GM21619 (cell line): ENCODE measurements around the gene TERT.
"Not testable (repeated sequence)": the region's sequence is repeated elsewhere in the genome, so short reads cannot be mapped to it uniquely, and the experiment has no call there.

Experiments
- ATAC-seq: cut with Tn5 transposase; IDR thresholded peaks from one replicate; pipeline ENCODE4 v1.9.1; 2021; ENCODE audit not compliant: unreplicated experiment

The TERT gene

DNA sequence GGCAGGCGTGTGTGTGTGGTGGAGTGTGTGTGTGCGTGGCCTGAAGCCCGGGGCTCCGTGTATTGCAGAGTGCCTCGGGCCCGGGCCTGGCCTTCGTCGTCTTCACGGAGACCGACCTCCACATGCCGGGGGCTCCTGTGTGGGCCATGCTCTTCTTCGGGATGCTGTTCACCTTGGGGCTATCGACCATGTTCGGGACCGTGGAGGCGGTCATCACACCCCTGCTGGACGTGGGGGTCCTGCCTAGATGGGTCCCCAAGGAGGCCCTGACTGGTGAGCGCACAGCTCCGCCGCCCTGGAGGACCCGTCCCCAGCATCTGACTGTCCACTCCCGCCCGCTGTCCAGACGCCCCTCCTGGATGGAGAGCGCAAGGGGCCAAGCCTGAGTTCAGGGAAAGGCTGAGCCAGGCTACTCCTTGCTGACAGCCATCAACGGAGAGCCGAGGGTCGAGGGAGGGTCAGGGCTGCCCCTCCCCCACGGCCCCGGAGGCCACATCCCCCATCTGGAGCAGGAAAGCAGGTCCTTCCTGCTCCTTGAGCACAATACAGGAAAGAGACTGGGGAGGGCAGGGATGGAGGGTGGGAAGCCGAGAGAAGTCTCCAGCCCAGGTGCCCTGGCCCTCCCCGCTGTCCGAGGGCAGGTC is 51.3 kb downstream of the TERT start:
- no peak for ATAC-seq

DNA sequence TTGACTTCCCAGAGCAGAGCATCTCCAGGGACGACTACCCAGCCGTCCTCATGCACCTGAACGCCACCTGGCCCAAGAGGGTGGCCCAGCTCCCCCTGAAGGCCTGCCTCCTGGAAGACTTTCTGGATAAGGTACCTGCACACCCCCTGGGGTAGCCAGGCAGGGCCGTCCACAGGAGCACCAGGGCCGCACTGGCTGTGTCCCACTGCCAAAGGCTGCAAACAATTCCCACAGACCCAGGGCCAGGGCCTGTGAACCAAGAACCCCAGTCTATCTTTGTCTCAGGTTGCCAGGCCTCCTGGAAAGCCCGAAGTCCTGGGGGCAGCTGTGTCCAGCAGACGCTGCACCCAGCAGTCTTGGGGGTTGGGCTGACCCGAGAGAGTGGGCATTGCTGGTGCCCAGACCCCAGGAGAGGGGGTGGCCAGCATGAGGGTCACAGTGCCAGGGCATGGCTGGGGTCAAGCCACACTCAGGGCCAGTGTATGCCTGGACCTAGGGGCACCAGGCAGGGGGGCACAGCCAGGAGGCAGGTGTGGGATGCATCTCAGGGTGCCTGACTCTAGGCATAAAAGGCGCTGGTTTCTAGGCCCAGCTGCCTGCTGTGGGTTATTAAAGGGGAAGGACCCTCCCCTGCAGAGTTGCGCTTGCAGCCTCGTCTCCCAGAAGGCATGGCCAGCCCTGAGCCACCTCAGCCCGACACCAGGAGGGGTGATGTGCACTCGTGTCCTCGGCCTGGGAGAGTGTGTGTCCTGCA is 52.0 kb downstream of the TERT start:
- ATAC-seq, result no peak

DNA sequence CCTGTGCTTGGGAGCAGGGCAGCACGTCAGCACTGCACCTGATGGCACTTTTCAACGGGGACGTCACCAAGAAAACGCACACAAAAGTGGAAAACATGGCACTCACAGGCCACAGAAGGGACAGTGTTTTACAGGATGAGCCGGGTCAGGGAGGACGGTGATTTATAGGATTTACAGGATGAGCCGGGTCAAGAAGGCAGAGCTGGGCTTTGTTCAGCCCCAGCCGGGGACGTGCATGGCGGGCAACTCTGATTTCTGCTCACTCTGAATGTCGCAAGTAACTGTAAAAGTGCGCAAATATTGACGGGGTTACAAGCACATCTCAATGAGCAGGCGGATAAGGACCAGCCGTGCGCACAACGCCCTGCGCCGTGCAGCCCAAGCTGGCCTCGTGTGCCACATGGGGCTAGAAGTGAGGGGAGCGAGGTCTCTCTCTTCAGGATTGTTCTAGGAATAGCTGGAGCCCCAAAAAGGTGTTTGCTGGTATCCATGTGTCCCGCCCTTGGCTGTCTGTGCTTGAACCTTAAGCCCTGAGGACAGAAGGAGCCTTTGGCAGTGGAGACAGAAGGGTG is 53.3 kb downstream of the TERT start:
- ATAC-seq, result no peak

DNA sequence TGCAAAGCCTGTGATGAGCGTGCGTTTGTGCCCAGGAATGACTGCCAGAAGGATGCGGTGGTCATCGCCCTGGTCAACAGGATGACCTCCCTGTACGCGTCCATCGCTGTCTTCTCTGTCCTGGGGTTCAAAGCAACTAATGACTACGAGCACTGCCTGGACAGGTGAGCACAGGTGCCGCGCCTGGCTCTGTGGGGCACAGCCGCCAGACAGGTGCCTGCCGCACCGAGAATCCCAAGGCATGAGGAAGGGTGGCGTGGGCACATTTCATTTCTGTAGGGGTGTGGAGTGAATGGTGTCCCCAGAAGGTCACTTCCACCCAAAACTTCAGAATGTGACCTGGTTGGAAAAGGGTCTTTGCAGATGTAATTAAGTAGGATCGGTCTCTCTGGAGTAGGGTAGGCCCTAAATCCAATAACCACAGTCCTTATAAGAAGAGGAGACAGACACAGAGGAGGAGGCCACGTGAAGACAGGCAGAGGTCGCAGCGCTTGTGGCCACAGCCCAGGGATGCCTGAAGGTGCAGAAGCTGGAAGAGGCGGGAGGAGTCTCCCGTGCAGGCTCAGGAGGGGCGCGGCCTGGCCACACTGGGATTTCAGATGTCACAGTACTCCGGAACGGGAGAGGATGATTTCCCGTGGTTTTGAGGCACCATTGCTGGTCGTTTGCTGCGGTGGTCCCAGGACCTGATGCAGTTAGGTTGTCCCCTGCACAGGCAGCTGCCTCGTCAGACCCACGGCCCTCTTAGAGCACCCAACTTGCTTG is 54.2 kb downstream of the TERT start:
- ATAC-seq, result no peak

DNA sequence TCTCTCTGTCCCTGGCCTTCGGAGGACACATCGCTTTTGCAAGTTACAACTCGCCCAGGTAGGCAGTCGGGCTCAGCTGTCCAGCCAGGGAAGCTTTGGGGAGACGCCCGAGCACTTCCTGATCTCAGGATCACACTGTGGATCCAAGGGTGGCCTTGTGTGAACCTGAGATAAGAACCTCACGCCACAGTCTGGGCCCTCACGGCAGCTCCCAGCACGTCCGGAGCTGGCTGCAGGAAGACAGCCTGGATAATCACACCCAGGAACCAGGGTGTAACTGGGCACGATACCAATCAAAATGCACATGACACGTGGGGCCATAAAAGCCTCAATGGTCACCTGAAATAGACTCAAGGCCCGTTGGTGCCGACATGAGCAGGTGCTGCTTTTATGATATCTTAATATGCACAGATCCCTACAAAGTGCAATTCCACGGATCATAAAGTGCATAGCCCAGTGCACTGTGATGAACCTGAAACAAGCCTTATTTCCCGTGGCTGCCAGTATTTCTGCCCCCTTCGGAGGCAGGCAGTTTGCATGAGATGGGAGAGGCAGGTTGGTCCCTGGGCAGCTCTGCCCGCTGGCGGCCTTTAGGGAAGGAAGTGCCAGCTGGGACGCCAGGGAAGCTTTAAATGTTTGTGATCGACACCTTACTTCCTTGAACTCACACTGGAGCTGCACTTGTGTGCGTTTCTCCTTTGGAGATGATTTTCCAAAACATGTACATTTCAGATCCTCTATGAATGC is 55.2 kb downstream of the TERT start:
- ATAC-seq, result no peak

DNA sequence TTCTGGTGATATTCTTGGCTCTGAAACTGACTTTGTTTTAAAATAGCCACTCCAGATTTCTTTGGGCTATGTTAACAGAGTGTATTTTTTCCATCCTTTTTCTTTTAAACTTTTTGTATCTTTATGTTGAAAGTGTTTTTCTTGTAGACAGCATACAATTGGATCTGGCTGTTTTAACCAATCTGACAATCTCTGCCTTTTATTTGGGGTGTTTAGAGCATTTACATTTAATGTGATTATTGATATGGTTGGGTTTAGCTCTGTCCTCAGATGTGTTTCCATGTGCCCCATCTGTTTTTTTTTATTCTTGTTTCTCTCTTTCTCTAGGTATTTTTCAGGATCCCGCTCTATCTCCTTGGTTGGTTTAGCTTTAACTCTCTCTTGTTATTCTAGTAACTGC is 59.0 kb downstream of the TERT start:
- no peak for ATAC-seq

- ATAC-seq, result no peak
Observed at GRCh38 chr5:1235379-1235778, 59.5 kb downstream of the TERT start.

GRCh38 chr5:1232780-1233179 is 62.1 kb downstream of the TERT start:
- ATAC-seq, result no peak

DNA sequence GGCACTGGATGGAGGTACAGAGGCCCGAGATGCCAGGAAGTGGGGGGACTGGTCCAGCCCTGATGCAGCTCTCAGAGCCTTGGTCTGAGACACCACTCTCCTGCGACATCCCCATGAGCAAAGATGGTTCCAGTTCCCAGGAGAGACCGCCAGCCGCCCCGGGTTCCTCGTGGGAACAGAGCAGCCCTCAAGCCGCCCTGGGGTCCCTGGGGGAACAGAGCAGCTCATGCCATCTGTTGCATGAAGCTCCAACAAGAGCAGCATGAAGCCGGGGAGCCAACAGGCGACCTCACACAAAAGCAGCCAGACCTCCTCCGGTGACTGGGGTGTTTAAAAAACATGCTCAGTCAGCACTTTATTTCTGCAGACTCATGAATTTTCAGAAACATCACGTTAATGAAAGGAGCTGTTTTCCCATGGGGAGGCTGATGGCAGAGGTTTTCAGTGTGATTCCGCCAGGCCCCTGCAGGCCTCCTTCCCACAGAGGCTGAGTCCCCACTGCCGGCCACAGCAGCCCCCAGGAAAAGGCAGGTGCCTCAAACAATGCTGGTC is 63.4 kb downstream of the TERT start:
- no peak for ATAC-seq

- ATAC-seq, result no peak
Observed at GRCh38 chr5:1230551-1230950, 64.3 kb downstream of the TERT start.

GRCh38 chr5:1229822-1230221 is 65.0 kb downstream of the TERT start:
- ATAC-seq, result no peak

GRCh38 chr5:1229023-1229422 is 65.8 kb downstream of the TERT start:
- not testable (repeated sequence) for ATAC-seq

- no peak for ATAC-seq
Observed at GRCh38 chr5:1228120-1228519, 66.7 kb downstream of the TERT start.

DNA sequence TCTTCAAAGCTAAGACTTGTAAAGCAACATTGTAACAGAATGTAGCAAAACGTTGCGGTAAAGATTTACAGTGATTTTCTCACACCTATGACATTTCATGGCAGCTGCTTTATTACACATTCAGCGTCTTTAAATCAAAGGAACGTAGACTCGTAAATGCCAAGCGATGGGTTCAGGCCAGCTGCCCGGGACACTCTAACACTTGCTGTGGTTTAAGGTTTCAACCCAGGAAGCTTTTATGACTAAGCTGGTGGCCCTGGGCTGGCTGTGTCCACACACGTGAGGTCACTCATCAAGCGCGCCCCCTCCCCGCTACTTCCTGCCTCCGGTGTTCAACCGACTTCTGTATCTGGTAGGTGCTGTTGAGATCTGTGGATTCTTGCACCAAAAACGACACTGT is 67.2 kb downstream of the TERT start:
- no peak for ATAC-seq

DNA sequence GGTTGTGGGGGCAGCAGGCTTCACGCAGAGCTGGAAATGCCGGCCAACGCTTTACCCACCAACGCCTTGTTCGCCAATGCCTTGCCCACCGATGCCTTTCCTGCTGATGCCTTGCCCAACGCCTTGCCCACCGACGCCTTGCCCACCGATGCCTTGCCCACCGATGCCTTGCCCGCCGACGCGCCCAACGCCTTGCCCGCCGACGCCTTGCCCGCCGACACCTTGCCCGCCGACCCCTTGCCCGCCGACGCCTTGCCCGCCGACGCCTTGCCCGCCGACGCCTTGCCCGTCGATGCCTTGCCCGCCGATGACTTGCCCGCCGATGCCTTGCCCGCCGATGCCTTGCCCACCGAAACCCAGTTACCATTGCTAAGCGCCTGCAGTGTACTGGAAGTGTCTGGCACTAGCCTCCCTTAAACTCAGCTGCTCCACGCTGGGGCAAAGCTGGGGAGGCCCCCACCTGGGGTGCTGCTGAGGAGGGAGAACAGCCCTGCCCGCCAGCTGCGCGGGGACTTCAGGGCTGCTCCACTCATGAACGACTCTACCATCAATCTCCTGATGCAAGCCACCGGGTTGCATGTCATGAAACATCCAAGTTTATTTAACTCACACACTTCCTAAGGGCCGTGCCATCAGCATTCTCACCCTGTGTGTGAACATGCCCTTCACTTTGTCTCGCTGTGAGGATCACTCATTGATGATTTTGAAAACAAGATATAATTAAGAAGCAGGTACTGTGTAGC is 67.9 kb downstream of the TERT start:
- ATAC-seq, result no peak

GRCh38 chr5:1226231-1226630 is 68.6 kb downstream of the TERT start:
- ATAC-seq, result no peak

GRCh38 chr5:1225081-1225480 is 69.8 kb downstream of the TERT start, which contains the start of gene SLC6A18:
TSS of gene SLC6A18 (plus strand) at chr5:1225381. CDS start at chr5:1225478, 97 bp downstream.
- ATAC-seq, result no peak

DNA sequence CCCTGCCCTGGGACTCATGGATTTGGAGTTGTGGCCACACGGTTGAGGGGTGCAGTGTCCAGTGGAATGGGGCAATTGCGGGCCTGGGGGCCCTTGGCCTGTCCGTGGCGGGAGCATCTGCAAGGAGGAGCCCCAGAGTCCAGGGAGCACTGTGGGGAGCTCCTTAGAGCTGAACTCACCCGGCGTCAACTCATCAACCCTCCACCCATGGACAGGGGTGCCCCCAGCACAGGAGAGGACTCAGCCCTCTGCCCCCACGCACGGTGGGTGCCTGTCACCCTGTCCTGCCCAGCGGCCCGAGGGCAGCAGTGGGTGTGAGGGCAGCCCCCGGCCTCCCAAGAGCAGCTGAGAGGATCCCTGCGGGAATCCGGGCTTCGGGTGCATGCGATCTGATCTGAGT is 70.2 kb downstream of the TERT start:
- ATAC-seq, result no peak

DNA sequence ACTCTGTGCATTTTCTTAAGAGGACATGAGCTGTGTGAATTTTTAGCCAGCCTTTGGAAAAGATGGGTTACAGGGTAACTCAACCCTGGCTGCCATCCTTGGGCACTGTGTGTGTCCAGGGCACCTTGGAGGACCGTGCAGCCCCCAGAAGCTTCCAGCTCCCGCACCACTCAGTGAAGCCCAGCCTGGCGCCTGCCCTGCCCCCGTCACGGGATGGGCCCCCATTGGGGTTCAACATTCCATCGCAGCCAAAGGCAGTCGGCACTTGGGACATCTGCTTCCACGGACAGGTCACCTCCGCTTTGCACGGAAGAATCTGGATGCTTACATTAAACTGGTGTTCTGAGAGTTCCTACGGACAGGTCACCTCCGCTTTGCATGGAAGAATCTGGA is 71.6 kb downstream of the TERT start:
- no peak for ATAC-seq
